ENCODE measurements around the gene POLR3F. TPM values are rescaled to one million over a fixed set of nuclear protein-coding genes. Genes with fewer than 3 reads are reported as not detected.

POLR3F gene
- total and polyA plus RNA-seq, 4 donors: 2.5 to 9.8 (median 3.2) TPM

- Histone ChIP-seq H3K4me3 (ENCODE audit: low read depth in 1 of 3, low read length in 3 of 3) (no peak overlapping the region), H3K27me3 (ENCODE audit: control insufficient read depth in 4 of 4, insufficient read depth in 4 of 4, low read length in 3 of 4) (no peaks in the 10 kb centered on the region), H3K9me3 (ENCODE audit: control insufficient read depth in 4 of 4, low read length in 3 of 4) (no peaks in the 10 kb centered on the region), H3K27ac (ENCODE audit: low read depth in 1 of 2, low read length in 2 of 2) (no peak overlapping the region), H3K9ac (ENCODE audit: low read depth in 1 of 2, low read length in 2 of 2) (no peak overlapping the region), H3K36me3 (ENCODE audit: control insufficient read depth in 4 of 4, insufficient read depth in 3 of 4, low read depth in 1 of 4, low read length in 3 of 4) (no peaks in the 10 kb centered on the region), H3K4me1 (ENCODE audit: control insufficient read depth in 4 of 4, insufficient read depth in 4 of 4, low read length in 3 of 4) (no peaks in the 10 kb centered on the region)
- DNase-seq (ENCODE audit: low spot score): no peak
- TF ChIP-seq EGR1 (IDR thresholded peaks at IDR 0.05; ENCODE audit: low read depth in 2 of 2) (no peak), MAX (IDR thresholded peaks at IDR 0.05) (no peak), RAD21 (IDR thresholded peaks at IDR 0.05) (no peak), GABPA (IDR thresholded peaks at IDR 0.05 in 1 of 2, conservative IDR thresholded peaks at IDR 0.05 in 1 of 2) (no peak), HNF4A (conservative IDR thresholded peaks at IDR 0.05) (no peak), FOXA2 (IDR thresholded peaks at IDR 0.05) (no peak), ATF3 (IDR thresholded peaks at IDR 0.05) (no peak), ZBTB33 (IDR thresholded peaks at IDR 0.05) (no peak), FOXA1 (IDR thresholded peaks at IDR 0.05) (no peak), REST (IDR thresholded peaks at IDR 0.05) (no peak)
Observed at GRCh38 chr20:18421608-18422007, 45.6 kb upstream of the POLR3F start.

- H3K27me3 ChIP-seq (ENCODE audit: control insufficient read depth in 4 of 4, insufficient read depth in 4 of 4, low read length in 3 of 4): no peaks in the 10 kb centered on the region
- peaks cover 5 to 12% (median 6%) of the 10 kb centered on the region in 4 donors for H3K4me1 ChIP-seq (ENCODE audit: control insufficient read depth in 4 of 4, insufficient read depth in 4 of 4, low read length in 3 of 4)
- 92% methylated on average over 2 of the region's 2 CpGs for WGBS
- H3K9me3 ChIP-seq (ENCODE audit: control insufficient read depth in 4 of 4, low read length in 3 of 4): no peaks in the 10 kb centered on the region
- H3K9ac ChIP-seq (ENCODE audit: low read depth in 1 of 2, low read length in 2 of 2): no peak overlapping the region
- no peak overlapping the region for H3K27ac ChIP-seq (ENCODE audit: low read depth in 1 of 2, low read length in 2 of 2)
- no peak overlapping the region for H3K4me3 ChIP-seq (ENCODE audit: low read depth in 1 of 3, low read length in 3 of 3)
- DNase-seq (ENCODE audit: low spot score): no peak
- no peaks in the 10 kb centered on the region for H3K36me3 ChIP-seq (ENCODE audit: control insufficient read depth in 4 of 4, insufficient read depth in 3 of 4, low read depth in 1 of 4, low read length in 3 of 4)
- no peak for TF ChIP-seq RAD21 (IDR thresholded peaks at IDR 0.05)
- TF ChIP-seq RXRA (IDR thresholded peaks at IDR 0.05): no peak
- TF ChIP-seq REST (IDR thresholded peaks at IDR 0.05): no peak
- TF ChIP-seq CTCF (IDR thresholded peaks at IDR 0.05; ENCODE audit: low read depth, low read length, missing input control): no peak
- no peak for TF ChIP-seq JUND (IDR thresholded peaks at IDR 0.05)
- TF ChIP-seq SP1 (IDR thresholded peaks at IDR 0.05): no peak
- no peak for TF ChIP-seq MAX (IDR thresholded peaks at IDR 0.05)
- TF ChIP-seq HNF4G (IDR thresholded peaks at IDR 0.05): no peak
- TF ChIP-seq FOXA2 (IDR thresholded peaks at IDR 0.05): no peak
- TF ChIP-seq ZBTB33 (IDR thresholded peaks at IDR 0.05): no peak
- no peak for TF ChIP-seq GABPA (IDR thresholded peaks at IDR 0.05 in 1 of 2, conservative IDR thresholded peaks at IDR 0.05 in 1 of 2)
- TF ChIP-seq HNF4A (conservative IDR thresholded peaks at IDR 0.05): no peak
- no peak for TF ChIP-seq TAF1 (conservative IDR thresholded peaks at IDR 0.05)
- TF ChIP-seq FOXA1 (IDR thresholded peaks at IDR 0.05): no peak
- TF ChIP-seq ATF3 (IDR thresholded peaks at IDR 0.05): no peak
- no peak for TF ChIP-seq NR2F2 (IDR thresholded peaks at IDR 0.05)
Observed at GRCh38 chr20:18427214-18427613, 40.0 kb upstream of the POLR3F start.

Measured in liver (tissue), 9 donors.